Hematopoietic multipotent progenitor cell treated with erythropoietin and hydrocortisone succinate and interleukin-3 and kit ligand, for 4 days (in vitro differentiated cells): ENCODE measurements around the gene TLR8.

ENCODE experiments used
- DNase-seq: peaks from one replicate; pipeline ENCODE4 v3.0.0-alpha.2; 2015

TLR8 gene

DNA sequence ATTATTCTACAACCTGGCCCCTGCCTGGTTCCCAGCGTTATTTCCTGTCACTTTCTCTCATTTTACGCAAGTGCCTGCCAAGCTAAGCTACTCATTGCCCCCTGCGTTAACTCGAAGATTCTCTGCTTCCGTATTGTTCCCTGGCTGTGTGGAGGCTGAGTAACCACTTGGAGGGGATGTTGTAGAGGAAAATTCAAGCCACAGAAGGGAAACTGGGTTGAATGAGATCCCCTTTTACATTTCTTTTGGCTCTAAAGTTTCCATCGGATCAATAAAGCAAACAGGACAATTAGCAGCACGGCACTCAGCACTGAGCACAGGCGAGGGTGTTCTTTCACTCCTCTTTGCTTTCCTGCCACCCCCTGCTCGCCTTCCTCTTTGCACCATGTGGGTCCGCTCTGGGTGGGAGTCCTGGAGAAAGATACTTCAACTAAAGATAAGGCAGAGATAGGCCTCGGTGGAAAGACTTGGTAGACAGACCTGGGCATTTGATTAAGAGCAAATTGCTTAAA is 64.3 kb downstream of the TLR8 start:
- peak; percentile 86 for DNase-seq

- DNase-seq: no peak
Observed at GRCh38 chrX:12971282-12972003, 65.0 kb downstream of the TLR8 start.

DNA sequence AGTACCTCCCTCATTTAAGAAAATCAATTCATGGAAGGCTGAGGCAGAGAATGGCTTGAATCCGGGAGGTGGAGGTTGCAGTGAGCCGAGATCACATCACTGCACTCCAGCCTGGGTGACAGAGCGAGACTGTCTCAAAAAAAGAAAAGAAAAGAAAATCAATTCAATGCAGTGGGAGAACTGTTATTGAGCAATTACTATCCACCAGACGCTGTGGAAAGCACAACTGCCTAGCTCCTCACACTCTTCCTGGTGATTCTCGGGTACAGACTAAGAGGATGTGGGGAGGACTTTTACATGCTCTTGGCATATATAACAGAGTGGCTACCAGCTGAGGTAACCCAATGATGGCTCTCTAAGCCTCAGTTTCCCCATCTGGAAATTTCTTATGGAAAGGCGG is 65.8 kb downstream of the TLR8 start:
- DNase-seq: no peak
